HG03103 (cell line): Measurements from ENCODE around the gene IGF2BP2.
"Not testable (repeated sequence)": the region's sequence is repeated elsewhere in the genome, so short reads cannot be mapped to it uniquely, and the experiment has no call there.

Experiments
- ATAC-seq: cut with Tn5 transposase; IDR thresholded peaks from one replicate; pipeline ENCODE4 v1.9.1; 2021; ENCODE audit warnings: low read depth; ENCODE audit not compliant: unreplicated experiment

IGF2BP2 gene

GRCh38 chr3:185813205-185813604, 11.6 kb downstream of the IGF2BP2 start:
- ATAC-seq = no peak

- ATAC-seq = no peak
Measured at GRCh38 chr3:185807445-185808068, 17.3 kb downstream of the IGF2BP2 start.

- not testable (repeated sequence) for ATAC-seq
Measured at GRCh38 chr3:185798831-185799110, 26.1 kb downstream of the IGF2BP2 start.

GRCh38 chr3:185797993-185798830, 26.6 kb downstream of the IGF2BP2 start:
- no peak for ATAC-seq

- no peak for ATAC-seq
Measured at GRCh38 chr3:185797108-185797881, 27.5 kb downstream of the IGF2BP2 start.

- ATAC-seq = no peak
Measured at GRCh38 chr3:185796431-185797107, 28.3 kb downstream of the IGF2BP2 start.

GRCh38 chr3:185793381-185793780, 31.5 kb downstream of the IGF2BP2 start:
- ATAC-seq = no peak

GRCh38 chr3:185792955-185793354, 31.9 kb downstream of the IGF2BP2 start:
- no peak for ATAC-seq

GRCh38 chr3:185789891-185790830, 34.7 kb downstream of the IGF2BP2 start:
- no peak for ATAC-seq

GRCh38 chr3:185789134-185789533, 35.7 kb downstream of the IGF2BP2 start:
- ATAC-seq = no peak

- no peak for ATAC-seq
Measured at GRCh38 chr3:185788292-185788691, 36.5 kb downstream of the IGF2BP2 start.

- no peak for ATAC-seq
Measured at GRCh38 chr3:185786956-185787877, 37.6 kb downstream of the IGF2BP2 start.

- not testable (repeated sequence) for ATAC-seq
Measured at GRCh38 chr3:185786258-185786657, 38.6 kb downstream of the IGF2BP2 start.

- ATAC-seq = no peak
Measured at GRCh38 chr3:185784317-185784716, 40.5 kb downstream of the IGF2BP2 start.

GRCh38 chr3:185781759-185782158, 43.1 kb downstream of the IGF2BP2 start:
- ATAC-seq = no peak

- no peak for ATAC-seq
Measured at GRCh38 chr3:185779461-185779860, 45.4 kb downstream of the IGF2BP2 start.

GRCh38 chr3:185778821-185779220, 46.0 kb downstream of the IGF2BP2 start:
- no peak for ATAC-seq

- ATAC-seq = no peak
Measured at GRCh38 chr3:185778094-185778493, 46.7 kb downstream of the IGF2BP2 start.

- ATAC-seq = no peak
Measured at GRCh38 chr3:185770109-185770508, 54.7 kb downstream of the IGF2BP2 start.
